IMR-90 (cell line): ENCODE measurements around the gene PRDM13. TPM values are rescaled to one million over a fixed set of nuclear protein-coding genes. Genes with fewer than 3 reads are reported as not detected.
"Not testable (repeated sequence)": the region's sequence is repeated elsewhere in the genome, so short reads cannot be mapped to it uniquely, and the experiment has no call there.

Source experiments
- ATAC-seq: fragments of 200-7000 bp; cut with Tn5 transposase; 2 replicates; pipeline ENCODE4 v1.9.1; 2020; ENCODE audit warnings: low read depth, mild to moderate bottlenecking, moderate library complexity
- BruUV-seq: library from RNA; stranded (reverse); fragments of 400-500 nt; replicated peaks from 2 replicates; lab custom pipeline; 2021; lab: Mats Ljungman, UMichigan
- CTCF ChIA-PET: fragments of 300-600 bp; formaldehyde crosslinking; extraction: SDS; loops from one replicate; lab custom pipeline; 2021; ENCODE audit warnings: antibody characterized with exemption; lab: Yijun Ruan, JAX
- POLR2A ChIA-PET: fragments of 300-600 bp; sonication (Branson Sonifier 250); formaldehyde crosslinking; loops from one replicate; lab custom pipeline; 2022; ENCODE audit warnings: antibody characterized with exemption; ENCODE audit not compliant: unreplicated experiment; lab: Charles Lee
- DNase-seq: peaks from one replicate; pipeline ENCODE4 v3.0.0; 2013
- H2AFZ ChIP-seq: replicated peaks from 2 replicates; pipeline ENCODE3; 2013; ENCODE audit warnings: low read length, mild to moderate bottlenecking; ENCODE audit not compliant: poor library complexity
- H2AK5ac ChIP-seq: 2 replicates; pipeline ENCODE4 v1.6.1; 2013; ENCODE audit warnings: low read depth, low read length, inconsistent platforms
- H2AK9ac ChIP-seq: replicated peaks from 2 replicates; pipeline ENCODE3; 2013; ENCODE audit warnings: mild to moderate bottlenecking, low read depth, low read length, moderate library complexity; ENCODE audit not compliant: poor library complexity
- H2BK120ac ChIP-seq: 2 replicates; pipeline ENCODE4 v1.6.1; 2013; ENCODE audit warnings: low read depth, low read length, inconsistent platforms
- H2BK15ac ChIP-seq: 3 replicates; pipeline ENCODE4 v1.6.1; 2013; ENCODE audit warnings: low read depth, low read length, inconsistent platforms
- H2BK20ac ChIP-seq: 2 replicates; pipeline ENCODE4 v1.6.1; 2013; ENCODE audit warnings: low read depth, mild to moderate bottlenecking, inconsistent platforms, low read length, moderate library complexity
- H2BK5ac ChIP-seq: 2 replicates; pipeline ENCODE4 v1.6.1; 2013; ENCODE audit warnings: mild to moderate bottlenecking, low read depth, low read length, inconsistent platforms; ENCODE audit not compliant: poor library complexity, severe bottlenecking
- H3K14ac ChIP-seq: replicated peaks from 2 replicates; pipeline ENCODE4 v1.6.1; 2013; ENCODE audit warnings: low read depth, low read length, inconsistent platforms
- H3K18ac ChIP-seq: 2 replicates; pipeline ENCODE4 v1.6.1; 2013; ENCODE audit warnings: low read depth, low read length, control low read depth
- H3K23ac ChIP-seq: 2 replicates; pipeline ENCODE4 v1.6.1; 2013; ENCODE audit warnings: low read depth, low read length, inconsistent platforms
- H3K27ac ChIP-seq: 2 replicates; pipeline ENCODE4 v1.5.1; 2013; ENCODE audit warnings: mild to moderate bottlenecking, control low read depth, low read length; ENCODE audit not compliant: insufficient read depth
- H3K27me3 ChIP-seq: 2 replicates; pipeline ENCODE4 v1.6.1; 2013; ENCODE audit warnings: low read length; ENCODE audit not compliant: control insufficient read depth, insufficient read depth
- H3K36me3 ChIP-seq: 2 replicates; pipeline ENCODE4 v1.6.1; 2013; ENCODE audit warnings: low read length, mixed read lengths; ENCODE audit not compliant: control insufficient read depth, insufficient read depth
- H3K4ac ChIP-seq: 2 replicates; pipeline ENCODE4 v1.6.1; 2013; ENCODE audit warnings: low read depth, low read length, inconsistent platforms
- H3K4me1 ChIP-seq: 2 replicates; pipeline ENCODE4 v1.6.1; 2013; ENCODE audit warnings: low read length, mixed read lengths; ENCODE audit not compliant: control insufficient read depth, insufficient read depth
- H3K4me2 ChIP-seq: 2 replicates; pipeline ENCODE4 v1.6.1; 2013; ENCODE audit warnings: low read depth, mild to moderate bottlenecking, control low read depth, low read length, moderate library complexity
- H3K4me3 ChIP-seq: 2 replicates; pipeline ENCODE4 v1.5.1; 2013; ENCODE audit warnings: low read depth, mild to moderate bottlenecking, control low read depth, low read length, moderate library complexity; ENCODE audit not compliant: insufficient read depth
- H3K56ac ChIP-seq: 2 replicates; pipeline ENCODE4 v1.6.1; 2013; ENCODE audit warnings: low read length, inconsistent platforms; ENCODE audit not compliant: insufficient read depth; ENCODE audit errors: extremely low read depth
- H3K79me1 ChIP-seq, 2 experiments: 2 replicates each; pipeline ENCODE4 v1.6.1; 2013; ENCODE audit warnings: low read length in 2 of 2, inconsistent platforms in 1 of 2, low read depth in 1 of 2
- H3K9ac ChIP-seq: 2 replicates; pipeline ENCODE4 v1.6.1; 2013; ENCODE audit warnings: low read depth, low read length, control low read depth
- H3K9me1 ChIP-seq: 2 replicates; pipeline ENCODE4 v1.6.1; 2013; ENCODE audit warnings: low read length, inconsistent platforms; ENCODE audit not compliant: insufficient read depth
- H3K9me3 ChIP-seq: 2 replicates; pipeline ENCODE4 v1.6.1; 2013; ENCODE audit warnings: low read length; ENCODE audit not compliant: control insufficient read depth, insufficient read depth
- H4K20me1 ChIP-seq: 2 replicates; pipeline ENCODE4 v1.6.1; 2013; ENCODE audit warnings: low read length, inconsistent platforms; ENCODE audit not compliant: insufficient read depth
- H4K5ac ChIP-seq: 2 replicates; pipeline ENCODE4 v1.6.1; 2013; ENCODE audit warnings: mild to moderate bottlenecking, low read depth, low read length, control low read depth
- H4K8ac ChIP-seq, 2 experiments: 2 replicates each; pipeline ENCODE4 v1.6.1; 2013; ENCODE audit warnings: low read depth in 2 of 2, low read length in 2 of 2, control low read depth in 1 of 2, inconsistent platforms in 1 of 2
- H4K91ac ChIP-seq: 2 replicates; pipeline ENCODE4 v1.6.1; 2013; ENCODE audit warnings: low read depth, low read length, inconsistent platforms; ENCODE audit not compliant: insufficient read depth
- BHLHE40 ChIP-seq: fragments of 150-350 bp; IDR thresholded peaks from 2 replicates; pipeline ENCODE4 v1.6.1; 2016; ENCODE audit warnings: mild to moderate bottlenecking, low read depth, low read length
- CHD1 ChIP-seq: IDR thresholded peaks from 2 replicates; pipeline ENCODE4 v1.6.1; 2012; ENCODE audit warnings: low read depth, low read length, improper control_type of control experiment
- RAD21 ChIP-seq: IDR thresholded peaks from 2 replicates; pipeline ENCODE4 v1.6.1; 2012; ENCODE audit warnings: low read length, improper control_type of control experiment
- RFX5 ChIP-seq: IDR thresholded peaks from 2 replicates; pipeline ENCODE4 v1.8.0; 2012; ENCODE audit warnings: low read depth, mild to moderate bottlenecking, low read length, moderate library complexity
- USF2 ChIP-seq: fragments of 150-350 bp; IDR thresholded peaks from 2 replicates; pipeline ENCODE4 v1.6.1; 2017; ENCODE audit warnings: mild to moderate bottlenecking, antibody characterized with exemption, low read length, low read depth
- WGBS, 2 experiments: methylation state at CpG; one replicate each; pipeline versions ENCODE4 v1.1.5 to v1.1.7; 2013; ENCODE audit warnings: missing lambda C conversion rate in 2 of 2; ENCODE audit not compliant: insufficient read length in 1 of 2; ENCODE audit errors: extremely low coverage in 2 of 2; 5-methylcytosine and 5-hydroxymethylcytosine counted together
- dilution Hi-C: fragments of 300-500 bp; cut with HindIII; formaldehyde crosslinking; loops from one replicate; pipeline ENCODE4 v1.14.3; 2018; ENCODE audit warnings: low sequenced_read_pairs; ENCODE audit not compliant: unreplicated experiment
- in situ Hi-C: fragments of 300-500 bp; cut with MboI; formaldehyde crosslinking; loops from 3 replicates; pipeline ENCODE4 v1.14.3; 2019; ENCODE audit warnings: low sequenced_read_pairs, inconsistent platforms, mixed read lengths
- intact Hi-C: fragments of 100-400 bp; cut with micrococcal nuclease; formaldehyde crosslinking; loops from 2 replicates; pipeline ENCODE4 v1.10.0; 2022
- polyA plus RNA-seq, 3 experiments: library from polyadenylated mRNA; depleted of rRNA; stranded (reverse); fragments of >200 nt; gene quantifications; 2 replicates each; pipeline ENCODE4 v1.2.3, GENCODE V29; 2012; ENCODE audit warnings: low replicate concordance in 1 of 3
- total RNA-seq: library from RNA; depleted of rRNA; stranded (reverse); fragments of >200 nt; gene quantifications from 2 replicates; pipeline ENCODE4 v1.2.3, GENCODE V29; 2012

Gene PRDM13
- total and polyA plus RNA-seq, 2 of the 4 experiments (the other 2 are of a cell fraction) = not detected

GRCh38 chr6:99637629-99638028 lies 31.0 kb downstream of the PRDM13 start:
- no TSS peak for BruUV-seq
- H3K14ac ChIP-seq = no peak overlapping the region
- WGBS, 2 experiments = no CpG with 5 or more reads among the region's 1 CpG
- H2BK20ac ChIP-seq = no peak overlapping the region
- no peak overlapping the region for H3K27ac ChIP-seq
- ChIA-PET CTCF (no interaction called here), POLR2A (no interaction called here)
- in situ Hi-C loops = no loop called here
- no peaks in the 10 kb centered on the region for H4K20me1 ChIP-seq
- H3K23ac ChIP-seq = no peak overlapping the region
- no peak overlapping the region for H3K4ac ChIP-seq
- H2BK120ac ChIP-seq = no peak overlapping the region
- dilution Hi-C loops = no loop called here
- intact Hi-C loops = no loop called here
- DNase-seq (no peak), ATAC-seq (no peak)
- no peaks in the 10 kb centered on the region for H3K79me1 ChIP-seq
- H3K18ac ChIP-seq = no peak overlapping the region
- no peak overlapping the region for H2AFZ ChIP-seq
- no peak overlapping the region for H4K91ac ChIP-seq
- no peak for TF ChIP-seq CHD1
- no peak for TF ChIP-seq RAD21
- TF ChIP-seq USF2 = no peak
- no peak for TF ChIP-seq RFX5
- TF ChIP-seq BHLHE40 = no peak
- no peaks in the 10 kb centered on the region for H3K27me3 ChIP-seq
- no peak overlapping the region for H3K9ac ChIP-seq
- H3K4me1 ChIP-seq = no peaks in the 10 kb centered on the region
- no peak overlapping the region for H4K8ac ChIP-seq
- H3K9me1 ChIP-seq = no peaks in the 10 kb centered on the region
- H4K5ac ChIP-seq = no peak overlapping the region
- H2AK5ac ChIP-seq = no peak overlapping the region
- no peak overlapping the region for H3K4me2 ChIP-seq
- no peak overlapping the region for H3K56ac ChIP-seq
- H3K9me3 ChIP-seq = no peaks in the 10 kb centered on the region
- no peaks in the 10 kb centered on the region for H3K36me3 ChIP-seq
- no peak overlapping the region for H2AK9ac ChIP-seq
- no peak overlapping the region for H2BK5ac ChIP-seq
- H3K4me3 ChIP-seq = no peak overlapping the region
- H2BK15ac ChIP-seq = no peak overlapping the region

GRCh38 chr6:99638358-99638757 lies 31.7 kb downstream of the PRDM13 start:
- H3K27ac ChIP-seq, intact Hi-C loops, H3K14ac ChIP-seq, H3K9ac ChIP-seq, H3K36me3 ChIP-seq, H4K8ac ChIP-seq, H3K27me3 ChIP-seq, H3K4me3 ChIP-seq, in situ Hi-C loops, dilution Hi-C loops, H4K91ac ChIP-seq, H3K9me1 ChIP-seq, DNase-seq, POLR2A ChIA-PET, H2AK5ac ChIP-seq, H2BK20ac ChIP-seq, H3K23ac ChIP-seq, H3K4me1 ChIP-seq, H2AFZ ChIP-seq, H2BK120ac ChIP-seq, H3K56ac ChIP-seq, BruUV-seq, H3K4ac ChIP-seq, H3K9me3 ChIP-seq, H3K4me2 ChIP-seq, H2BK15ac ChIP-seq, H4K5ac ChIP-seq, H2BK5ac ChIP-seq, H3K18ac ChIP-seq, ATAC-seq, H4K20me1 ChIP-seq, H3K79me1 ChIP-seq, CTCF ChIA-PET, H2AK9ac ChIP-seq: not testable (repeated sequence)
- WGBS, 2 experiments = no CpG with 5 or more reads among the region's 1 CpG
